HG02623 (cell line): Measurements from ENCODE around the gene GPD1.

Experiments
- ATAC-seq: cut with Tn5 transposase; IDR thresholded peaks from one replicate; pipeline ENCODE4 v1.9.1; 2021; ENCODE audit warnings: moderate library complexity; ENCODE audit not compliant: unreplicated experiment

GPD1 gene

GRCh38 chr12:50099302-50100008, 4.4 kb upstream of the GPD1 start:
- ATAC-seq = no peak

GRCh38 chr12:50100561-50100960, 3.2 kb upstream of the GPD1 start:
- no peak for ATAC-seq

GRCh38 chr12:50101663-50102062, 2.1 kb upstream of the GPD1 start:
- ATAC-seq = no peak

- ATAC-seq = no peak
Observed at GRCh38 chr12:50102131-50102531, 1.7 kb upstream of the GPD1 start.

- ATAC-seq = no peak
Observed at GRCh38 chr12:50102646-50103309, 1.0 kb upstream of the GPD1 start.

GRCh38 chr12:50103351-50103750, 457 bp upstream of the GPD1 start:
- no peak for ATAC-seq

- no peak for ATAC-seq
Observed at GRCh38 chr12:50104417-50105366, 884 bp downstream of the GPD1 start.

- ATAC-seq = no peak
Observed at GRCh38 chr12:50105913-50106450, 2.2 kb downstream of the GPD1 start.

- ATAC-seq = no peak
Observed at GRCh38 chr12:50106907-50107306, 3.1 kb downstream of the GPD1 start.

GRCh38 chr12:50107416-50108268, 3.8 kb downstream of the GPD1 start:
- no peak for ATAC-seq

GRCh38 chr12:50109319-50109718, 5.5 kb downstream of the GPD1 start:
- no peak for ATAC-seq

- ATAC-seq = no peak
Observed at GRCh38 chr12:50110127-50110761, 6.4 kb downstream of the GPD1 start.

GRCh38 chr12:50110762-50111351, 7.0 kb downstream of the GPD1 start:
- no peak for ATAC-seq

GRCh38 chr12:50111395-50111692, 7.5 kb downstream of the GPD1 start:
- no peak for ATAC-seq

- ATAC-seq = peak; percentile 74
Observed at GRCh38 chr12:50111693-50112455, 8.1 kb downstream of the GPD1 start, which contains the start of gene COX14. COX14 (plus strand) TSS chr12:50112236; CDS start chr12:50120044, 7,808 bp downstream.

- no peak for ATAC-seq
Observed at GRCh38 chr12:50112456-50113218, 8.8 kb downstream of the GPD1 start.

- no peak for ATAC-seq
Observed at GRCh38 chr12:50117057-50117622, 13.3 kb downstream of the GPD1 start.

GRCh38 chr12:50119387-50119786, 15.6 kb downstream of the GPD1 start:
- ATAC-seq = no peak
